ENCODE data around the gene CCDC73. TPM values are rescaled to one million over a fixed set of nuclear protein-coding genes. Genes with fewer than 3 reads are reported as not detected.
"Not testable (repeated sequence)": the region's sequence is repeated elsewhere in the genome, so short reads cannot be mapped to it uniquely, and the experiment has no call there.

CCDC73 gene
- total RNA-seq, 1 donor: not detected

DNA sequence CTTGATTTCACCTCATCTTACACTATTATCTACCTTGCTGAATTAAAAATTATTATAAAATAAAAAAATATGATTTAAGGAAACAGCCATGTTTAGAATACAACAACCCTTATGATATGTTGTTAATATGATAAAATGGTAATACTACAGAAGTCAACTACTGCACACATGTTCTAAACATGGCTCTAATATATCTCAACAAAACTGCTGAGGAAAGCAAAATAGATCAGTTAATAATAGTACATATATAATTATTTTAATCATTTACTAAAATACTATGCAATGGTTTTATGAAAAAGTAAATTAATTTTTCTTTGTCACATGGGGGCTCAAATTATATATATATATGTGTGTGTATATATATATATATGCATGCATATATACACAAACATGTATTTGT, 153.1 kb downstream of the CCDC73 start:
- H3K4me3 ChIP-seq (ENCODE audit: low read depth, low read length): no peak overlapping the region
- no peak for DNase-seq (ENCODE audit: low read depth)
- TF ChIP-seq CTCF (IDR thresholded peaks at IDR 0.05; ENCODE audit: insufficient read depth, low read length): no peak

DNA sequence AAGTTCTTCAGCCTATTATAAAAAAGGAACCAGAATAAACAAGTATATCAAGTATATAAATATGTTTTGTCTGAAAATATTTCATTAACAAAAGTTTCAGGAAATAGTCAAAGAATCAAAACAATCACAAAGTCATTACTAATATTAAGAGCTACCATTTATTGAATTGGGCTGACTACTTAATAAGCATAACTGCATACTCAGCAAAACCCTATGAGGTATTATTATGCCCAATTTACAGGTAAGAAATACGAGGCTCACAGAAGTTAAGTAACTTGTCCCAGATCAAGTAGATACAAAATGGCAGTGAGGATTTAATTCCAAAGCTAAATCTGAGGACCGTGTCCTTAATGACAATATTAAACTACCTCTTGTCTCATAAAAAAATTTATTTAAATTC, 158.6 kb downstream of the CCDC73 start:
- no peak for DNase-seq (ENCODE audit: low read depth)
- H3K4me3 ChIP-seq (ENCODE audit: low read depth, low read length): no peak overlapping the region
- no peak for TF ChIP-seq CTCF (IDR thresholded peaks at IDR 0.05; ENCODE audit: insufficient read depth, low read length)

- no peak for TF ChIP-seq CTCF (IDR thresholded peaks at IDR 0.05; ENCODE audit: insufficient read depth, low read length)
- H3K4me3 ChIP-seq (ENCODE audit: low read depth, low read length): no peak overlapping the region
- DNase-seq (ENCODE audit: low read depth): no peak
These were observed 163.6 kb downstream of the CCDC73 start for GRCh38 chr11:32630844-32631243.

DNA sequence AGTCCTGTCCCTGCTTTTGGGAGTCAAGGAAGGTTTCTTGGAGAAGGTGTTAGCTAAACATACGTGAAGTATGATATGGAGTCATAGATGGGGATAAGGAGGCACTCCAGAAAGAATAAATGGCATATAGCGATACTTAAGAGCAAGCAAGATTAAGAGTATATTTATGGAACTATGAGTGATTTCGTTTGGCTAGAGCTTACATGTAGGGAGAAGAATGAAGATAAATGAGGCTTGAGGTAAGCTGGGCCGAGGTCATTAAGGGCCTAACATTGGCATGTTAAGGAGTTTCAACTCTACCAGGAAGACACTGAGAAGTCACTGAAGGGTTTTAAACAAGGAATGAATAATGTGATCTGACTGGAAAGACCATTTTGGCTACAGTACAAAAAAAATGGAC, 177.6 kb downstream of the CCDC73 start:
- DNase-seq (ENCODE audit: low read depth): no peak
- TF ChIP-seq CTCF (IDR thresholded peaks at IDR 0.05; ENCODE audit: insufficient read depth, low read length): no peak

GRCh38 chr11:32615422-32615821, 179.0 kb downstream of the CCDC73 start:
- no peak overlapping the region for H3K4me3 ChIP-seq (ENCODE audit: low read depth, low read length)
- TF ChIP-seq CTCF (IDR thresholded peaks at IDR 0.05; ENCODE audit: insufficient read depth, low read length): peak; percentile 26
- DNase-seq (ENCODE audit: low read depth): peak; percentile 45

More for the DNA sequence above, 177.6 kb downstream of the CCDC73 start:
- H3K4me3 ChIP-seq (ENCODE audit: low read depth, low read length): no peak overlapping the region

DNA sequence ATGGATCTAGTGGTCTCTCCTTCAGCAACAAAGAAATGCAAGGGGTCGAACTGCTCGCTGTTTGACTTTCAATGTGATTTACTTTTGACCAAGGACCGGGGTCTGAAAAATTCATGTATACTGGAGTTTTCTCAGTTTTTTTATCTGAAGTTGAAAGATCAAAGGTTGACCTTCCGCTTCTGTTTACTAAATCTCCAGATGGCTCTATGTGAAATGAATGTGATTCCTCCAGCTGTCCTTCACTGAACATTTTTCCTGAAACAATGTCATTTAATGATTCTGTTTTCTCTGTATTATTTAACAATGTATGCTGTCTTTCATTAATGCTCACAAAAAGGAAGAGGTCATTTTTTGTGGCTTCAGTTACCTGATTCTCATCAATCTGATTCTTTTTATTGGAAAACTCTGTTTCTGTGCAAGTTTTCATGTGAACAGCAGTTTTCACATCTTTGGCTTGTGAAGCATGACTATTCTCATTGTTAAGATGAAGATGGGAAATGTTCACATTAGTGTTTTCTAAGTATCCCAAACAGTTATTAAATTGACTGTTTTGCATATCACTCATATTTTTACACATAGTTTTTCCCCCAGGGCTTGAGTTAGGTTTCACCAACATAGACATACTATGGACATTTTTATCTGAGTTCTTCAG, 180.8 kb downstream of the CCDC73 start:
- no peak overlapping the region for H3K4me3 ChIP-seq (ENCODE audit: low read depth, low read length)
- TF ChIP-seq CTCF (IDR thresholded peaks at IDR 0.05; ENCODE audit: insufficient read depth, low read length): no peak
- no peak for DNase-seq (ENCODE audit: low read depth)

GRCh38 chr11:32610797-32611352, 183.6 kb downstream of the CCDC73 start:
- TF ChIP-seq CTCF (IDR thresholded peaks at IDR 0.05; ENCODE audit: insufficient read depth, low read length): no peak
- no peak overlapping the region for H3K4me3 ChIP-seq (ENCODE audit: low read depth, low read length)
- no peak for DNase-seq (ENCODE audit: low read depth)

- H3K4me3 ChIP-seq (ENCODE audit: low read depth, low read length): not testable (repeated sequence)
These were observed 185.6 kb downstream of the CCDC73 start for GRCh38 chr11:32608826-32609225.

More at GRCh38 chr11:32608826-32609225, 185.6 kb downstream of the CCDC73 start:
- not testable (repeated sequence) for DNase-seq (ENCODE audit: low read depth)
